Tibial nerve (tissue), 4 donors: ENCODE data around the gene IPMK.

Experiments
- EP300 ChIP-seq, 2 donors: sonication (generic); formaldehyde crosslinking; IDR thresholded peaks; one replicate each; pipeline ENCODE4 v1.6.1; 2017; ENCODE audit warnings: antibody characterized with exemption in 2 of 2, mild to moderate bottlenecking in 1 of 2
- TF ChIP-seq, protein P1 (sequence below), 5 experiments: fragments of 200-600 bp in 3 of 5; fragments of 450-650 bp in 2 of 5; sonication (generic) in 3 of 5; IDR thresholded peaks; one replicate each; pipeline ENCODE4 v1.5.1; 2016 to 2019; ENCODE audit warnings: antibody characterized with exemption in 5 of 5, mild to moderate bottlenecking in 3 of 5, moderate library complexity in 2 of 5

DNA sequence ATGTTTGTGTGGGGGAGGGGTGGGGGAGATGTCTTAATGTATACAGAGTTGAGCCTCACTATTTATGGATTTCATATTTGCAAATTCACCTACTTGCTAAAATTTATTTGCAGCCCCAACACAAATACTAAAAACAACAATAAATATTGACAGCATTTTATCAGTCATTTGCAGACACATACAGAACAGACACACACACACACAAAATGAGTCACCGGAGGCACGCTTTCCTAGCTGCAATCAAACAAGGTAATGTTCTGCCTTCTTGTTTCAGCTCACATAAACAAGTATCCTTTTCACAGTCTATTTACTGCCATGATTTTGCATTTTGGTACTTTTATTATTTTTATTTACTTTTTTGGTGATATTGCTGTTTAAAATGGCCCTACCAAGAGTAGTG, 88.5 kb downstream of the IPMK start:
- TF ChIP-seq, protein P1, sequence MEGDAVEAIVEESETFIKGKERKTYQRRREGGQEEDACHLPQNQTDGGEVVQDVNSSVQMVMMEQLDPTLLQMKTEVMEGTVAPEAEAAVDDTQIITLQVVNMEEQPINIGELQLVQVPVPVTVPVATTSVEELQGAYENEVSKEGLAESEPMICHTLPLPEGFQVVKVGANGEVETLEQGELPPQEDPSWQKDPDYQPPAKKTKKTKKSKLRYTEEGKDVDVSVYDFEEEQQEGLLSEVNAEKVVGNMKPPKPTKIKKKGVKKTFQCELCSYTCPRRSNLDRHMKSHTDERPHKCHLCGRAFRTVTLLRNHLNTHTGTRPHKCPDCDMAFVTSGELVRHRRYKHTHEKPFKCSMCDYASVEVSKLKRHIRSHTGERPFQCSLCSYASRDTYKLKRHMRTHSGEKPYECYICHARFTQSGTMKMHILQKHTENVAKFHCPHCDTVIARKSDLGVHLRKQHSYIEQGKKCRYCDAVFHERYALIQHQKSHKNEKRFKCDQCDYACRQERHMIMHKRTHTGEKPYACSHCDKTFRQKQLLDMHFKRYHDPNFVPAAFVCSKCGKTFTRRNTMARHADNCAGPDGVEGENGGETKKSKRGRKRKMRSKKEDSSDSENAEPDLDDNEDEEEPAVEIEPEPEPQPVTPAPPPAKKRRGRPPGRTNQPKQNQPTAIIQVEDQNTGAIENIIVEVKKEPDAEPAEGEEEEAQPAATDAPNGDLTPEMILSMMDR (IDR thresholded peaks at IDR 0.05): no peak
- no peak for TF ChIP-seq EP300 (IDR thresholded peaks at IDR 0.05)
